ENCODE measurements around the gene CAMK2N2.
A peak's percentile ranks its signal among the peaks of the same experiment; 100 is the strongest.

Gene CAMK2N2

DNA sequence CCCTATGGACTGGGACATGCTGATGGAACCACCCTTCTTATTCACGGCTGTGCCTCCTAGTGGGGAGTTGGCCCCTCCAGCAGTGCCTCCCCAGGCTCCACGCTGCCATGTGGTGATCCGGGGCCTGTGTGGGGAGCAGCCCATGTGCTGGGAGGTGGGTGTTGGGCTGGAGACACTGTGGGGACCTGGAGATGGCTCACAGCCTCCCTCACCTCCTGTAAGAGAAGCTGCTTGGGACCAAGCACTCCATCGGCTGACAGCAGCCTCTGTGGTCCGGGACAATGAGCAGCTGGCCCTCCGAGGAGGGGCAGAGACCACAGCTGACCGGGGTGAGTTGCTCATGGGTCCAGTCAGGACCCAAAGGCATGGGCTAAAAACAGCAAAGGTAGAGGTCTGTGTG, 21.6 kb downstream of the CAMK2N2 start:
- no peak for DNase-seq

DNA sequence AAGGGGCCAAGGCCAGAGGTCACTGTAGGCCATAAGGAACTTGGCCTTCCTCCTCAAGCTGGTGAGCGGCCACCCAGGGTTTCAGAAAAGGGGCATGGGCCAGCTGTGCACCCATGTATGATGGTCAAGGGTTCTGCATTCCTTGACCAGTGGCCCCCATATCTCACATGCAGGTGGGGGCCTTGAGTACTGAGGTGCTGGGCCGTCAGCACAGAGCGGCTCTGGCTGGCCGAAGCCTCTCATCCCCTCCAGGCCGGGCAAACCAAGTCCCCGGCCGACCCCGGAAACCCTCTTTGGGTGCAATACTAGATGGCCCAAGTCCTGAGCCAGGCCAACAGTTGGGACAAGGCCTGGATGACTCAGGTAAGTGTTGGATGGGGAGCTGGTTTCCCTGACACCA, 22.1 kb downstream of the CAMK2N2 start:
- no peak for DNase-seq

DNA sequence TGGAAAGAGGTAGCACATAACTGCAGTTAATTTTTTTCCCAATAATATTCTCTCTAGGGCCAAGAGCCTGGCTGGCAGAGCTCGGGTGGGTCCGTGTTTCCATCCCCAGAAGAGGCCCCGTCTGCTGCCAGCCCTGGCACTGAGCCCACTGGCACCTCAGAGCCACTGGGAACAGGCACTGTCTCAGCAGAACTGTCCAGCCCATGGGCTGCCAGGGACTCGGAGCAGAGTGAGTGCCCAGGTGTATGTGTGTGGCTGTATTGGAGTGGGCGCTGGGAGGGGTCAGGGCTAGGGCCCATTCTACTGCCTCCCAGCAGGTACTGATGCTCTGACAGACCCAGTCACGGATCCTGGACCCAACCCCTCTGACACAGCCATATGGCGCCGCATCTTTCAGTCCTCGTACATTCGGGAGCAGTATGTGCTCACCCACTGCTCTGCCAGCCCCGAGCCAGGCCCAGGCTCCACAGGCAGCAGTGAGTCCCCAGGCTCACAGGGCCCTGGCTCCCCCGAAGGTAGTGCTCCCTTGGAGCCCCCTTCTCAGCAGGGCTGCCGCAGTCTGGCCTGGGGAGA, 23.0 kb downstream of the CAMK2N2 start:
- no peak for DNase-seq

DNA sequence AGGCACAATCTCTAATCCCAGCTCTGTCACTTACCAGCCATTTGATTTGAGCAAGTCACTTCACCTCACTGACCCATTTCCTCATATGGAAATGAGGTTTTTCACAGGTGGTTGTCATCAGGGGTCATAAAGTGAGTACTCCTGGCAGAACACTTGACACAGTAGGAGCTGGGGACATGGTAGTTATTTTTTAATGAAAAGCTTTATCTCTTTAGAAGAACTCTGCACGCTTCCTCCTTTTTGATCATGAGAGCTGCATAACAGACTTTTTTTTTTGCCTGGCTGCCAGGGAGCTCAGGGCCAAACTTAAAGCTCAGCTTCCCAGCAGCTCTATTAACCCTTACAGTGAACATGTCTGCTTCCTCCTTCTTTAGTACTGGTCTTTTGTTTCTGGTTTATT, 23.5 kb downstream of the CAMK2N2 start:
- no peak for DNase-seq

DNA sequence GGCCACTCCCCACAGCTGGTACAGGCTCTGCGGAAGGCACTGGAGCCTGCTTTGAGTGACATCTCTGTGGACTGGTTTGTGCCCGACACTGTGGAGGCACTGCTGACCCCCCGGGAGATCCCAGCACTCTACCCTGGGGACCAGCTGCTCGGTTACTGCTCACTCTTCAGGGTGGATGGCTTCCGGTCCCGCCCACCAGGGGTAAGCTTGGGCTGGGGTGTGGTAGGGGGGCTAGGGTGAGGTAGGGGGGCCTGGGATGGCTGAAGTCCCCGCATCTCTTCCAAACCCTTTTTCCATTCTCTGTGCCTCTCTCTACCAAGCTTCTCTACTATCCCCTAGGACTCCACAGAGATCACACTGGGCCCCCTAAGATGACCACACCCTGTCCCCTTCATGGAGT, 24.1 kb downstream of the CAMK2N2 start:
- DNase-seq, result no peak

DNA sequence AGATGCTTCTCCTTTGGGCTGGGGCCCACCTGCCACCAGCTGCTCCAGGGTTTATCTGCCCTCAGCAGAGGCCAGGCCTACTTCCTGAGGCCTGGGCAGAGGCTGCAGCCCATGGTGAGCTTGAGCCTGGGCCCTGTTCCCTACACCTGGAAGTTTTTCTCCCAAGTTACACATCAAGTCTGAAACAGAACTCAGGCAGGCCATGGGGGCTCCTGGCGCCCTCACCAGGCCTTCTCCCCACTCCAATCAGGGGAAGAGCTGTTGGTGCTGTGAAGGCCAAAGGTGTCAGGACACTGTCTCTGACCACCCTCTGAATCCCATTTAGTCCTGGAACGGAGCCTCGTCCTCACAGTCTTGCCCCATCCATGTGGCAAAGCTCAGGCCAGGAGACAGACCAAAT, 24.7 kb downstream of the CAMK2N2 start:
- no peak for DNase-seq

DNA sequence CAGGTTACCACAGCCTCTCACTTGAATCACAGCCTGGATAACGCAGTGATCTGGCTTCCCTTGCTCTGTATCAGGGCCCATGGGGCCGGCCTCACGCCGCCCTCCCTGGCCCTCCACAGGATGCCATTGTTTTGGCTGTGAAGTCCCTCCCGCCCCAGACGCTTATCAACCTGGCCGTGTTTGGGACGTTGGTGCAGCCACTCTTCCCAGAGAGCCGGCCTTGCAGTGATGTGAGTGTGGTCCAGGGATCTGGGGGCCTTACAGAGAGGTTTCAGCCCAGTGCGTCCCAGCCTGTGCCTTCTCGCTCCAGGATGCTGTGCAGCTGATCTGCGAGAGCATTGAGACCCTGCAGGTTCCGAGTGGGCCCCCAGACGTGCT, 25.3 kb downstream of the CAMK2N2 start:
- DNase-seq, result no peak

DNA sequence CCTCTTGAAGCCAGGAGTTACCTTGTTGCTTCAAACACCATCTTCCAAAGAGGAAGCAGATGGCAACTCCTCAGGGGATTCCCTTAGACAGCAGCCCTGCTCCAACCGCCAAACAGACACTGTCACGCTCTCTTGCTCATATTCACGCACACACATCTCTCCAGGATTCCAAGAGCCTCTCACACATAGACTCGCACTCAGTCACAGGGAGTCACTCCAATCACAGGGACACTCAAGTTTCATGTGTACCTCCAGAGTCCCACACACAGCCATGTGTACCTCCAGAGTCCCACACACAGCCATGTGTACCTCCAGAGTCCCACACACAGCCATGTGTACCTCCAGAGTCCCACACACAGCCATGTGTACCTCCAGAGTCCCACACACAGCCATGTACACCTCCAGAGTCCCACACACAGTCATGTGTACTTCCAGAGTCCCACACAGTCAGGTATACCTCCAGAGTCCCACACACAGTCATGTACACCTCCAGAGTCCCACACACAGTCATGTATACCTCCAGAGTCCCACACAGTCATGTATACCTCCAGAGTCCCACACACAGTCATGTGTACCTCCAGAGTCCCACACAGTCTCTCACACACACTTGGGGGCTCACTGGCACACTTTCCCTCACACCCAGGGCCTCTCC, 25.8 kb downstream of the CAMK2N2 start:
- no peak for DNase-seq

DNA sequence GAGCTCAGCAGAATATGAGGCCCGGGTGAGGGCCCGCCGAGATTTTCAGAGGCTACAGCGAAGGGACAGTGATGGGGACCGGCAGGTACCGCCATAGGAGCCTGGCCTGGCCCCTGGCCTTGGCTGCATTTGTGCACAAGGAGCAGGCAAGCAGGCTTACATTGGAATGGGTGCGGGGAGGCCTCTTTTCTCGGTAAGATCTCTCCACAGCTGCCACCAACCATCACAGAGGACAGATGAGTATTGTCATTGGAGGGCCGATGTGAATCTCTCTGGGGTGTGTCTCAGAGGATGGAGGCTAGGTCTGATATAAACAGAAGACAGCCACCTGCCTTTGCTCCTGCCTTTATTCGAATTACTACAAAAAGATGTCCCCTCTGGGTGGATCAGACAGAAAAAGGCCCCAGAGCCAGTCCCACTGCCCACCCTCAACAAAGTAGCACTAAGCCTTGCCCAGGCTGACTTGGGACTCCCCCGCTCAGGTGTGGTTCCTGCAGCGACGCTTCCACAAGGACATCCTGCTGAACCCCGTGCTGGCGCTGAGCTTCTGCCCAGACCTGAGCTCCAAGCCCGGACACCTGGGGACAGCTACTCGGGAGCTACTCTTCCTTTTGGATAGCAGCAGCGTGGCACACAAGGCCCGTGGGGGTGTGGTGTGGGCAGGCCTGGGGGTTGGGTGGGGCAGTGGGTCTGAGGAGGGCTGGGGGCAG, 26.5 kb downstream of the CAMK2N2 start:
- DNase-seq, result no peak

DNA sequence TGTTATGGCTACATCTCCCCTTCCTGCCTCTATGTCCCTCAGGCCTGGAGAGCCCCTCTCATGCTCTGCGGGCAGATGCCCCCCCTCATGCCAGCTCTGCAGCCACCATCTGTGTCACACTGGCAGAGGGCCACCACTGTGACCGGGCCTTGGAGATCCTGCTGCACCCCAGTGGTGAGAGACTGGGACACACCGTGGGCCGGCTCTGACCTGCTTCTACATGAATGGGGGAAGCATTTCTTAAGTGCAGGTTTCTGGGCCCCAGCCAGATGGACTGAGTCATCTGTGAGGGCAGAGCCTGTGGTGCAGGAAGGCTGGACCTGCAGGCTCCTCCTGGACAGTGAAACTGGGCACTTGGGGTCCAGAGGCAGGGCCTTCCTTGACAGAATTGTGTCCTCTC, 27.1 kb downstream of the CAMK2N2 start:
- no peak for DNase-seq

DNA sequence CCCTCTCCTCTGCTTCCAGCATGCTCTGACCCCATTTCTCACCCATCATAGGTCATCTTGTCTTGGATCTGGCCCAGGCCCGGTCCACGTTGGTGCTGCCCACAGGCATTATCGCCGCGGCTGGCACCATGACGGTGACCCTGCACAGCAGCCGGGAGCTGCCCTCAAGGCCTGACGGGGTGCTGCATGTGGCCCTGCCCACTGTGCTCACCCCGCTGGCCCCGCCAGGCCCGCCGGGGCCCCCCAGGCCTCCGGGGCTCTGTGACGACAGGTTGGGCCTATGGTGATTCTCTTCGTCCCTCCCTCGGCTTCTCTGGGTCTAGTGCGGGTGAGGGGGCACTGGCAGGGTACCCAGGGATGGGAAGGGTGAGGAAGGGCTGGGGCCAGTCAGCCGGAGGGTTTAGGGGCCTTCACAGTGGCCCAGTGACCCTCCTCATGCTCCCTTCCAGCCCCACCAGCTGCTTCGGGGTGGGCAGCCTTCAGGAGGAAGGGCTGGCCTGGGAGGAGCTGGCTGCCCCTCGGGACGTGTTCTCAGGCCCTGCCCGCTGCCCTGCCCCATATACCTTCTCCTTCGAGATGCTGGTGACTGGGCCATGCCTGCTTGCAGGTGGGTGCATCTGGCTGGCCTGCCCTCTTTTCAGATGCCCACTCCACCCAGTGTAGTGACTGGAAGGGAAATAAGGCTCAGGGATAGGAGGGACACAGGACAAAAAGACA, 28.1 kb downstream of the CAMK2N2 start:
- DNase-seq, result no peak

DNA sequence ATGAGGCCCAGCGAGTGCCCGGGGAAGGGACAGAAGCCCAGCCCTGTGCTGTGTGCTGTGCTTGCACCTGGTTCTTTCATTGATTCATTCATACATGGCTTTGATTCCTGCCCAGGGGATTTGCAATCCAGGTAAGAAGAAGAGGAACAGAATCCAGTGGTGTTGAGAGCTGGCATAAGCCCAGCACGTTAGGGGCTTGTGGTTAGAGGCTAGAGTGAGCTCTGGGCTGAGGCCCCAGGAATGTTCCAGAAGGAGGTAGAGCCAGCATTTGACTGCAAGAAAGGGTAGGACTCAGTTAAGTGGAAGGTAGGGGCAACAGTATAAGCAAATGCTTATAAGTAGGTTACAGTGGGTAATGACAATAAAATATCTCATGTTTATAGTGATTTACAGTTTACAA, 29.7 kb downstream of the CAMK2N2 start:
- no peak for DNase-seq

DNA sequence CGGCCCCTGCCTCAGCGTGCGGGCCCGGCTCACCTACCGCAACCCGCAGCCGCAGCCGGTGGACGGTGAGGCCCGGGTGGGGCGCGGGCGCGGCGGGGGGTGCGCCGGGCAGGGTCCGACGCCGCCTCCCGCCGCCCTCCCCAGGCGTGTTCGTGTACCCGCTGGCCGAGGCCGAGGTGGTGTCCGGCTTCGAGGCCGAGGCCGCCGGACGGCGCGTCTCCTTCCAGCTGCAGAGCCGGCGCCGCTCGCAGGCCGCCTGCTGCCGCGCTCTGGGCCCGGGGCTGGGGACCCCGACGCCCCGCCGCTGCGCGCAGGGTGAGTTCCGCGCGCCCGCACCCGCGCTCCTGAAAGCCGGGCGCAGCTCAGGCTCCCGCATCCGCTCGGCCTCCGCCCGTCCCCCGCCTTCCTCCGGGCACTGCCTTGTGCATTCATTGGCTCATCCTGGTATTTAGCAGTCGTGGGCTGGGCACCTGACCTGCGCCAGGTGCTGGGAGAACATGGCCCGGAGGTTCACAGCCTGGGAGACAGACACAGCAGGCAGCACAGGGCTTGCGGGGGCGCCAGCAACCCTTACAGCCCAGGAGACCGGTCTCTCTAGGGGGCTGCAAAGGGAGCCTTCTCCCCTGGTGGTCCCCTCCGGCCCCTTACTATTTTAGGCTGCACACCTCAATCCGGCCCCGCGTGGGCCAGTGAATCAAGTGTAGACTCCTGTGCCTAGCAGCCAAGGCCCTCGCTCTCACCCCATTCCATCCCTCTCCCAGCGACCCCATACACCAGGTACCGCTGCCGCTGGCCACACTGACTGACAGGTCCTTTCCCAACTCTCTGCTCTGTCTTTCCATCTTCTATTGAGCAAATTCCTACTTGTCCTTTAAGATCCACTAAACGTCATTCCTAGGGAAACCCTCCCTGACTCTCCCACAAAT, 30.5 kb downstream of the CAMK2N2 start:
- no peak for DNase-seq

DNA sequence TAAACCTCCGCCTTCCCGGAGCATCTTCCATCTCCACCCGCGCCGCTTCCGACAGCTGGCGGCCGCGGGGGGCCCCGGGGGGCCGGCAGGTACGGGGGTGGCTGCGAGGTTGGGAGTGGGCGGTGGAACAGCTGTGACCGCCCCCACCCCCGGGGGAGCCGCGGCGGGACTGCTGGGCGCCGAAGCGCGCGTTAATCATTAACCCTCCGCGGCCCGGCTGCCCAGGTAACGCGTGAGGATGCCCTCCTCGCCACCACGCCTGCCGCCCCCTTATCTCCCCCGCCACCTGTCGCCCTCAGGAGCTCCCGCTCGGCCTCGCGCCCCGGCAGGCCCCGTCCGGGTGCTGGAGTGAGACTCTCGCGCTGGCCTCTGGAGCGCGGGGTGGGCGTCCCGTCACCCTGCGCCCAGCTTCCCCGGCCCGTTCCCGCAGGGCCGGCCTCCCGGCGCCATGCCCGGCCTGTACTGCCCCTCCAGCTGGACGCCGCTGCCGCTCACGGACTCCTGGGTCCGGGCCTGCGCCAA, 31.2 kb downstream of the CAMK2N2 start:
- no peak for DNase-seq

DNA sequence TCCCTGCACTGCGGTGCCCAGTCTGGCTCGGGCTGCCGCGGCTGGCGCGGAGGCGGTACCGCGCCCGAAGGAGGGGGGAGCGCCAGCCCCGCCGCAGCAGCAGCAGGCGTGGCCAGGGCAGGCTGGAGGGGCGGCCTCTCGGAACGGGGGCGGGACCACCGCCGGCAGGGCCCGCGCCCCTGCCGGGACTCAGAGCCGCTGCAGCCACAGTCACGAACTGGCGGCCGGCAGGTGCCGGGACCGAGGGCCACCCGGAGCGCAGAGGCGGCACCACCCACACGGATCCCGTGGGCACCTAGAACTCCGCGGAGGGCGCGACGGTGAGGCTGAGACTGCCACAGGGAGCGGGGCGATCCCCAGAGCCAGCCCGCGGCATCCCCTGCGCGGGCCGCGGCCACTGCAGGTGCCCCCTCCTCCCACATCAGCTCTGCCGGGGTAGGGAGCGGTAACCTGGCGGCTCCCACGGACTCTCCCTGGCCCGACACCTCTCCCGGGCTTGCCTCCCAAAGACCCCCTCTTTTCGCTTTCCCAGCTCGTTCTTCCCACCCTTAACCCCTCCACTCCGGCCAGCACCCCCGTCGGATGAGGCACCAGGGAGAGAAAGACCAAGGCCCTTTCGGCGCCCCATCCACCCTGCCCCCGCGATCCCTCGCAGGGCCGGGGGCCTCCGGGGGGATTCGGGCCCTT, 31.8 kb downstream of the CAMK2N2 start, which contains the start of gene VWA5B2:
Gene VWA5B2, plus strand, starts transcription at position 192 of the 687 bp plus-strand sequence. CDS start 944 bp downstream, outside the sequence.
- DNase-seq, result peak; percentile 15 to 68 (median 20)

DNA sequence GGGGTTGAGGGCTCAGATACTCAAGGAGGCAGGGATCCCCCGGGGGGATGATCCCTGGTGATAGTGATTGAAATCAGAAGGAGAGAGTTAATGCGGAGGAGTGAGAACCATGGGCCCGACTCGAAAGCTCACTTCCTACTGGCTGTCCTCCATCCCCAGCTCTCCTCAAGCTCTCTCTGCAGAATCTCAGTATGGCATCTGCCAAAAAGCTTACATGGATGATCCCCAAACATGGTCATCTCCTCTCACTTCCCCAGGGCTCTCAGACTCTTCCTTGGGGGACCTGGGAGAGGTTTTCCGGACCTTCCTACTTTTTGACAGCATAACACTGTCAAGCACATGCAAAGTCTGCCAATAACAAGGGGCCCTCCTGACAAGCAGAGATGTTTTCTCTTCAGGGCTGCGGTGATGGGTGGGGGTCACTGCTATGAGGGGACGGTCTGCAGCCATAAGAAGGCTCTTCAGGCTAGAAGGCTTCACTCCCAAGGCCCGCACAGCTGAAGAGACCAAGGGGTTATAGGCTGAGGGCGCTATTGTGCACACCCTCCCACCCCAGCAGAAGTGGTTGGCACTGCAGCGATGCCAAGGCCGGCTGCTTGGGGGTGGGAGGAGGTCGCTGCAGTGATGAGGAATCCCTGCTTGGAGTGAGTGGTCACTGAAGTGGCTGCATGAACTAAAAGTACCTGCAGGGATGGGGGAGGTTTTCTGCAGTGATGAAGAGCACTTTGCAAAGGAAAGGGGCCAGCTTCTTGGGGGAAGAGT, 32.8 kb downstream of the CAMK2N2 start:
- no peak for DNase-seq

DNA sequence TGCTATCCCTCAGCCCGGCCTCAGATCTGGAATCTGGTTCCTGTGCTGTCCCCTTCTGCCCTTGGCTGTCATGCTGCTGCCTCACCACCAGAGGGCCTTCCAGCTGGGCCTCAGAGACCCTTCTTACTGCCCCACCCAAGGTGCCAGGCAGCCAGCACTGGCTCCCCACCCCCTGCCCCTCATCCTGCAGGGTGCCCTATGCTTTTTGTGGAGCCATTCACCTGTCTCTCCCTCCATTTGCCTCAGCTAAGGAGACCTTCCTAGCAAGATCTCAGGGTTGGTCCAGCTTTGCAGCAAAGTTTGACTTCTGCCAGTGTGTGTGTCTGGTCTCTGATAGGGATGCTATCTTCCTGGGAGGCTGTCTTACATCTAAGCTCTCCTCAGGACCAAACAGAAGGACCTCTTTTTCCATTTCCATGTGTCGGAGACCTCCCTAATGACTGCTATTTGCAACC, 33.8 kb downstream of the CAMK2N2 start:
- DNase-seq, result peak in 2 of 4 experiments; percentile 20 to 26

DNA sequence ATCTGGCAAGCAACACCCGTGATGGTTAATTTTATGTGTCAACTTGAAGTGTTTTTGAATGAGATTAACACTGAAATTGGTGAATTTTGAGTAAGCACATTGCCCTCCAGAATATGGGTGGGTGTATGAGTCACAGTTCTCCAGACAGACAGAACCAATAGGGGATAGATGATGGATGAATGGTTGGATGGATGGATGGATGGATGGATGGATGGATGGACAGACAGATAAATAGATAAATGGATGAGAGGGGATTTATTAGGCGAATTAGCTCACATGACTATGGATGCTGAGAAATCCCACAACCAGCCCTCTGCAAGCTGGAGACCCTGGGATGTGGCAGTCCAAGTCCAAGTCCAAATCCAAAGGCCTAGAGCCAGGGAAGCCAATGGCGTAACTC, 37.4 kb downstream of the CAMK2N2 start:
- no peak for DNase-seq

DNA sequence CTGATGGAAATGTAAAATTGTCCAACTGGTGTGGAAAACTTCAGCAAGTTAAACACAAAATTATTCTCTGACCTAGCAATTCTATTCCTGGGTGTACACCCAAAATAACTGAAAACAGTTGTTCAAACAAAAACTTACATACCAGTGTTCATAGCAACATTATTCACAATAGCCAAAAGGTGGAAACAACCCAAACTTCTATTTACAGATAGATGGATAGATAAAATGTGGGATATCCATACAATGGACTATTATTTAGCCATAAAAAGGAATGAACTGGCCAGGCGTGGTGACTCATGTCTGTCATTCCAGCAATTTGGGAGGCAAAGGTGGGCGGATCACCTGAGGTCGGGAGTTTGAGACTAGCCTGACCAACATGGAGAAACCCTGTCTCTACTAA, 38.8 kb downstream of the CAMK2N2 start:
- no peak for DNase-seq

DNA sequence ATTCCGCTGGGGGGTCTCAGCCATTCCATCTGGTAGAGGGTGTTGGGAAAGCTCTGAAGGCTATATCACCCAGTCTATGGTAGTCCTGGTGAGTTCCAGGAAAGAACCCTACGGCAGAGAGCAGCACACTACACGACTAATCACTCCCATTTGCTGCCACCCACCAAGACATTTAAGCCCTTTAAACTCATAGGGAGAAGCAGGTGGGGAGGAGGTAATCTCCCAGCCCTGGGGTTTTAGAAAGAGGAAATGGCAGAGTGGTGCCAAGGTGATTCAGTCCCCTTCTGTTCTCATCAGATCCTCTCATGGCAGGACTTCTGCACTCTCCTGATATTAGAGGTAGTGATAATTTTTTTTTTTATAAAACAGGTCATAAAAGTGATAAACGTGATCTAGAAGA, 42.5 kb downstream of the CAMK2N2 start:
- DNase-seq, result no peak

DNA sequence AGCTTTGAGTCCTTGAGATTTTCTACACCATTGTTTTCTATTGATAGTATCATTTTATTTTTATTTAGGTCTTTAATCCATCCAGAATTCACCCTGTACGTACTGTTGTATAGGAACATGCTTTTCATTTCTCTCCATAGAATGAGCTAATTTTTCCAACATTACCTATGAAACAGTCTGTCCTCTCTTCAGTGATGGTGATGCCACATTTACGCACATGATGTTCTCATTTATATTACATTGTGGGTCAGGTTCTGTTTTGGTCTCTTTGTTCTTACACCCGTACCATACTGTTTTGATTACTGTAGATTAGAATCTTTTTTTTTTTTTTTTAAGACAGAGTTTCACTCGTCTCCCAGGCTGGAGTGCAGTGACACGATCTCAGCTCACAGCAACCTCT, 49.6 kb downstream of the CAMK2N2 start:
- no peak for DNase-seq
